GM12892 (cell line): ENCODE results near the gene EYS.

ENCODE experiments used
- POLR2A ChIP-seq: IDR thresholded peaks from 2 replicates; pipeline ENCODE4 v1.6.1; 2011; ENCODE audit warnings: low read depth, low read length, control low read depth
- POLR2AphosphoS5 ChIP-seq: IDR thresholded peaks from 2 replicates; pipeline ENCODE4 v1.6.1; 2011; ENCODE audit warnings: low read depth, low read length, control low read depth
- TAF1 ChIP-seq: IDR thresholded peaks from 2 replicates; pipeline ENCODE4 v1.6.1; 2011; ENCODE audit warnings: low read depth, mild to moderate bottlenecking, control low read depth, low read length, borderline replicate concordance

GRCh38 chr6:64847396-64847795, 859.6 kb downstream of the EYS start:
- TF ChIP-seq POLR2AphosphoS5 (no peak), POLR2A (no peak), TAF1 (no peak)
